ENCODE results near the gene SCYGR8.

Gene SCYGR8

DNA sequence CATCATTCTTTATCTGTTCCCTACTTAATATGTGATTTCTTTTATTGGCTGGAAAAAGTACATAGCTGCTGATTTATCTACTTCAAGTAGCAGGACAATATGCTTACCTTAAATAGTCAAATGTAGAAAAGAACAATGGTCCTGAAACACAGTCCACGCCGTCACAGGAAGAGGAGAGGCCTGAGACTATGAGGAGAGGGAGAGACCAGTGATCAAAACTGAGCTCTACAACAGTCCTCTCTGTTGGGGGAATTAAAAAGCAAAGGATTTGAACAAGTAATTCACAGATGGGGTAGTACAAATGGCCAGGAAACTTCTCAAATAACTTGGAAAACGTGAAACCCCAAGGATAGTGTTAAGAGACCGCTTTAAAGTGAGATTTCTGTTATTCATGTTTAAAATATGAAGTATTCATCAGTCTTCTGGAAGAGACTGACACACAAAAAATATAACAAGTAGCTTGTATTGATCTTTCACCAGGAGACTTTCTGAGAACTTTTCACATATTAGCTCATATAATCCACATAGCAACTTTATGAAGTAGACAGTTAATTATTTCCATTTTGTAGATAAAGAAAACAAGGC lies 20.2 kb downstream of the SCYGR8 start:
- DNase-seq, result no peak

- DNase-seq, result no peak
Measured at GRCh38 chr2:227766373-227766883, 20.7 kb downstream of the SCYGR8 start.

- DNase-seq, result no peak
Measured at GRCh38 chr2:227767830-227768229, 22.1 kb downstream of the SCYGR8 start.

DNA sequence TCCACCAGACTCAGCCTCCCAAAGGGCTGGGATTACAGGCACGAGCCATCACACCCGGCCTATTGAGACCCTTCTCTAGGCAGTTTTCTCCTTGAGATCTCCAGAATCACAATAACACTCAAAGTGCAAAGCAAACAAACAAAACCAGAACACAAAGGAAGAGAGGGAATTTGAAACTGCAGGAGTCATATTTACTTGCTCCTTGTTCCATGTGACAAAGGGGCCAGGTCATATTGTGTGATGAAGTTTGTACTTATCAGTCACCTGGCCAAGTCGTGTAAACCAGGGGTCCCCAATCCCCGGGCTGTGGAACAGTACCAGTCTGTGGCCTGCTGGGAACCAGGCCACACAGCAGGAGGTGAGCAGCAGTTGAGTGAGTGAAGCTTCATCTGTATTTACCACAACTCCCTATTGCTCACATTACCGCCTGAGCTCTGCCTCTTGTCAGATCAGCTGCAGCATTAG lies 26.5 kb downstream of the SCYGR8 start:
- no peak for DNase-seq

DNA sequence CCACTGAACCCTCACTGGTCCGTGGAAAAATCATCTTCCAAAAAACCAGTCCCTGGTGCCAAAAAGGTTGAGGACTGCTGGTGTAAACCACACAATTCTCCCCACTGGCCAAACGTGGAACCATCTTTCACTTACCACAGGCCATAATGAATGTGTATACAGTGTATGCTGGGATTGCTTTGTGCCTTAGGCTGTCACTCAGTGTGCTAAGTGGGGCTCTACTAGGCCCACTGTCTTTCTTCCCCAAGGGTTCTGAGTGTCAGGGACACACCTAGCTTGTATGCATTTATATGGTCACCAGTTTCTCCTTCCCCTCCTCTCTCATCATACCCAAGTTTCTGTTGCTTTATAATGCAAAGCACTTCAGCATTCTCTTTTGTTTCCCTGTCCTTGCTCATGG lies 27.2 kb downstream of the SCYGR8 start:
- DNase-seq, result no peak

DNA sequence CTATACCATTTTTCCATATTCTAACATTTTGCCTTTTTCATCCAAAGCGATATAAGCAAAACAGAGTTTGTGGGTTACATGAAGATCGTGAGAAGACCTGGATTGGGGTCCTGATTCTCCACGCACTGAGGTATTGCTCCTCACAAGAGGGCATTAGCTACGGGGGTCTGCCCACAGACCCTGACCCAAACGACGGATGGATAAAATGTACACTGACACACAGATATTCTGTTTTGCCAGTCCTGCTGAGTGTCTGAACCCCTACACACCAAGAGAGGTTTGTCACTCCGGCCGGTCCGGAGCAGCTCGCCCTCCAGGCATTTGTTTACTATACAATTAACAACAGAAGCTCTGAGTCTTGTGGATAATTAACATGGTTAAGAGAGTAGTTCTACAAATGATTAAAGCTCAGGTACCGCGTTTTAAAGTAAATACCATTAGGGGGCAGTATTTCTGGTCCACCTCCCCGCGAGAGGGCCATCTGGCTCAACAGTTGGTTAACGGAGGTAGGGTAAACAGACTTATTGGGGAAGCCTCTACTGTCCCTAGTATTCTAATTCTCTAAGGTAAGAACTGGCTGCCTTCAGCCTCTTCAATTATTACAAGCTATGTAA lies 28.4 kb downstream of the SCYGR8 start:
- no peak for DNase-seq

DNA sequence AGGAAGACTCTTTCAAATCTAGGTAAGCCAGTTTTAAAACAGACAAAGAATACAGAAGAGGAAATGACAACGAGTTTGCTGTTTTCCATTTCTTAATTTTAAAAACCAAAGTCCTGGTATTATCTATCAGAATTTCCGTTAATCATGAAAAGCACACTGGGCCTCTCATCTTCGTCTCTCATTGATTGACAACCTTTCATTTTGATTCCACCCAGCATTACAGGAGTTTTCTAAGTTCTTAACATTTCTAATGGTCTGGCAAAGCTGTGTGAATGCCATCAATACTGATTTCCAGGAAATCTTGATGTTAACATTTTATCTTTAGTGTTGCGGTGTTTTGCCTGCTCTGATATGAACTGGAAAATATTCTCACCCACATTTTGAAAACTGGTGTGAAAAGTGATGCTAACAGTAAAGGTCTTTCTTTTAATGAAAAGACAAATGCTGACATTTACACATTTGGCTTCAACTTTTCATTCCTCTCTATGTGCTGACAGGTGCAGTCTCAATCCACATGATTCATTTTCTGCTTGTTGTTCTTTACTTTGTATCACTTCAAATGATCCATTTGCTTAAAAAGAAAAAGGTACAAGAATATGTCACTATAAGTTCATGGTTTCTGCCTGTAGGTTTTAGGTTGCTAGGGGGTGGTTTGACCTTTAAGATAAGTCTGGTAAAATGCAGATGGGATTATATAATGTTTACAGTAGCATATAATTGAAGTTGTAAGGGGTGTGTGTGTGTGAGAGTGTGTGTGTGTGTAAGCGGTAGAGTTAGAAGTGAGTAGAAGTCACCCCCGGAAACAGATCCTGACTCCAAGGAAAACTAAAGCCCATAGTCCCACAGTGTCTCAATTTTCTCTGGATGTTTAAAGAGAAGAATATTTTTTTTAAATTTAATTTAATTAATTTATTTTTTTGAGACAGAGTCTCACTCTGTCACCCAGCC lies 29.5 kb downstream of the SCYGR8 start:
- DNase-seq, result no peak

GRCh38 chr2:227780981-227781615 lies 35.4 kb downstream of the SCYGR8 start:
- DNase-seq, result no peak

DNA sequence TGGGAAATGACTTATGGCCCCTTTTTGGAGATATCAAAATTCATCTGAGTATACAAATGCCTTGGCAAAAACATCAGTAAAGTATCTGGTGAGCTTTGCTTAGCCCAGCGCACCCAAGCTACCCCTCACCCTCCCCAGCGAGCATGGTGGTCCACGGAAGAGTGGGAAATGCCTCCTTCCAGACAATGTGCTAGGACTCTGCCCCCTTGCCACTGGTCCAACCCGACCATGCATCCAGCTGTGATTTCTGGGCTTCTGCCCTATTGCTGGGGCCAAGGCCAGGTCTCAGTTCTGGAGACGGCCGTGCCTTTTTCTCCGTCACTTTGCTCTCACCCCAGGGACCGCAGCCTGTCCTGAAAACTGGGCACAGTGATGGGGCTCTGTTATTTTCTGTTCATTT lies 36.1 kb downstream of the SCYGR8 start:
- DNase-seq, result no peak

DNA sequence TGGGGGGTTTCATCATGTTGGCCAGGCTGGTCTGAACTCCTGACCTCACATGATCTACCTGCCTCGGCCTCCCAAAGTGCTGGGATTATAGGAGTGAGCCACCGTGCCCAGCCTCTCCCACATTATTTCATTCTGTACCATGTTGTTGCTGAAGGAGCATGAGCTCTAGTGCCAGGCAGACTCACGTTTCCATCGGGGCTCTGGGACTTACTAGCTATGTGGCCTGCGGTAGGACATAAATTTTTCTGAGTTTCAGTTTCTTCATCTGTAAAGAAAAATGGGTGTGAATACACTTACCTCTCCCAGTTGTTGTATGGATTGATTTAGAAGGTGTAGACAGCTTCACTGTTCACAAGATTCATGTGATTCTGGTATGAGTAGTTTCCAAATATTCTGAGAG lies 37.1 kb downstream of the SCYGR8 start:
- DNase-seq, result no peak

- DNase-seq, result no peak
Measured at GRCh38 chr2:227783404-227784138, 37.9 kb downstream of the SCYGR8 start.

DNA sequence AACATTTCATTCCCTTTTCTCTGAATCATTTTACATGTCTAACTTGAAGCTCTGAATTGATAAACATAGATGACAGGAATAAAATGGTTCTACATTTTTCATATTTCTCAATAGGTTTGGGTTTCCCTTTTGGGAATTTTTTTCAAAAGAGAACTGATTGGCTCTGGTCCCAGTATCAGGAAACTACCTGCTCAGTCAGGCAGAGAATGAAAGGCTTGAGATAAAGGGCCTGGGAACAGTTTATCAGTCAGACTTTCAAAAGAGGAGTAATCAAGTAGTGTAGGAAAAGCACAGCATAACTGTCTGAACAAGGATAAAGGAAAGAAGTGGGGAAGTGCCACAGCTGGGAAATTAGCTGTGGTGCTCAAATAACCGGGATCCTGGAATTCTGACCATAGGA lies 39.6 kb downstream of the SCYGR8 start:
- no peak for DNase-seq

DNA sequence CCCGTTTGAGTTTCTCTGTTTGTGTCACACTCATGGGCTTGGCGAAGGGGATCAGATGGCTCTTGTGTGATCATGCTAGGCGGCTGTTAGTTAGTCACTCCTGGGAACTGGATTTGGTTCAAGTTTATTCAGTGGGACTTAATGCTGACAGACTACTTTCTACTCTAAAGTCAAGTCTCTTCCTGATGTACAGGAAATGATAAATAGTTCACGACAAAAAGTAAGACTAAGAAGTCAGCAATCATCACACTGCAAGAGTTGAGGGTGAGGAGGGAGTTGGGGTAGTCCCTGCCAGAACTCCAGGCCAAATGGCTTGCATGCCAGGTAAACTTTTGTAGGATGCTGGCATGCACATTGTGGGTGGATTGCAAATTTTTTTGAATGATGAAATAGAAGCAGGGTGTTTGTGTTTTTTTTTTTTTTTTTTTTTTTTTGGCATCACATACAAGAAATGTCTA lies 42.9 kb downstream of the SCYGR8 start:
- DNase-seq, result no peak

DNA sequence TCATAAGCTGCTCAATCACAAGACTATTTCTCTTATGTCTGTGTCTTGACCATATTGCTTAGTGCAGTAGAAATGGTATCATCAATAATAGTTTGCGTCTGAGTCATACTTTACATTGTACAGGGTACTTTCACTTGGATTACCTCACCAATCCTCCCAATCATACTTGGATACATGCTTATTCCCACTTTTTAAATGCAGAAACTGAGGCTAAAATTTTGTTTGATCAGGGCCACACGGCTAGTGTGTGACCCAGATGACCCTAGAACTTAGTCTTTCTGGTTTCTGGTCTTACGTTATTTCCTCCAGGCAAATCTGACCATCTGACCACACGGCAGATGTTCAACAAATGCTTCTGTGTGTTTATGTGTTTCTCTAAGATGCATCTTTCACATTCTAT lies 44.1 kb downstream of the SCYGR8 start:
- DNase-seq, result no peak

DNA sequence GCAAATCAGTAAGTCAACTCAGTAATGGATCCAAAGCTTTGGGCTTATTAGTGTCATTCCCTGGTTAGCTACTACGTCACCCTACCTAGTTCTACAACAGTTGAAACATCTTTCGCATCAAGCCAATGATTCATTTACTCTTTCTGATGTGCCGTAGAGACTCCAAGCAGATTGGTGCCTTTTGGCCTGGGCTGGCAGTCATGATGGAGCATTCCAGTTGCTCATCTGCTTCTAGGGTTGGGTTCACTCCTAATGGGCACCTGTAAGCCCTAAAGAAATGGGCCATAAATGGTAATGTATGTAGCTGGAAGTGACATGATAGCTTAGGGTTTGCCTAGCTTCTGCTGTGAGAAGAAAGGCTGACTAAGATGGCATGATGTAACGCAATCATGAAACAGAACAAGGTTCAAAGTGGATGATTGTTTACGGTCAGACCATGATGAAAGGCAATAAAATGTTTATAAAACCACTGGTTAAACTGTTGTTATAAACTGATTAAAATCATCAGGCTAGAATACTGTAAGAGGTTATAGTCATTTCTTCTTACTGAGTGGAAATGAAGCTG lies 47.5 kb downstream of the SCYGR8 start:
- DNase-seq, result no peak

All from cortex of kidney (tissue), 1 donor.